K562 (cell line): ENCODE measurements around the gene EFEMP2. TPM values are rescaled to one million over a fixed set of nuclear protein-coding genes. Genes with fewer than 3 reads are reported as not detected.
A peak's percentile ranks its signal among the peaks of the same experiment; 100 is the strongest.

ENCODE experiments used
- BRCA1 ChIP-seq, 2 experiments: fragments of 450-650 bp in 1 of 2; sonication (generic) in 1 of 2; formaldehyde crosslinking in 1 of 2; IDR thresholded peaks; 2 replicates each; pipeline versions ENCODE4 v1.5.0 to v1.6.1; 2017 to 2020; ENCODE audit warnings: mild to moderate bottlenecking in 1 of 2, missing genetic modification reagents in 1 of 2
- CC2D1A ChIP-seq: fragments of 450-650 bp; IDR thresholded peaks from 2 replicates; pipeline ENCODE4 v1.6.1; 2017; ENCODE audit warnings: mild to moderate bottlenecking
- ELF2 ChIP-seq: fragments of 250-450 bp; sonication (Bioruptor Pico); IDR thresholded peaks from 2 replicates; pipeline ENCODE4 v1.5.0; 2021; ENCODE audit warnings: mild to moderate bottlenecking
- FOXK1 ChIP-seq: sonication (generic); formaldehyde crosslinking; IDR thresholded peaks from 2 replicates; pipeline ENCODE4 v1.8.0; 2022; ENCODE audit warnings: missing genetic modification reagents, mild to moderate bottlenecking, borderline replicate concordance
- MEF2D ChIP-seq: conservative IDR thresholded peaks from 2 replicates; pipeline ENCODE4 v1.6.1; 2016; ENCODE audit warnings: low read depth, missing genetic modification characterization, missing compliant biosample characterization
- MXD1 ChIP-seq: fragments of 250-450 bp; sonication (Bioruptor Pico); IDR thresholded peaks from 2 replicates; pipeline ENCODE4 v1.8.0; 2021; ENCODE audit warnings: borderline replicate concordance, mild to moderate bottlenecking, moderate library complexity; ENCODE audit not compliant: poor library complexity, severe bottlenecking
- NBN ChIP-seq: fragments of 450-650 bp; IDR thresholded peaks from 2 replicates; pipeline ENCODE4 v1.6.1; 2016; ENCODE audit warnings: low read depth, mild to moderate bottlenecking
- NFE2L1 ChIP-seq: fragments of 450-650 bp; IDR thresholded peaks from 2 replicates; pipeline ENCODE4 v1.6.1; 2016; ENCODE audit warnings: missing genetic modification characterization, low read depth, mild to moderate bottlenecking, missing compliant biosample characterization, moderate library complexity, borderline replicate concordance
- PHF8 ChIP-seq: fragments of 200-600 bp; sonication (generic); IDR thresholded peaks from 2 replicates; pipeline ENCODE4 v1.6.1; 2012; ENCODE audit warnings: mixed run types, mild to moderate bottlenecking, inconsistent platforms, low read length, moderate library complexity, borderline replicate concordance
- SMARCA4 ChIP-seq: fragments of 450-650 bp; IDR thresholded peaks from 2 replicates; pipeline ENCODE4 v1.6.1; 2016
- SP1 ChIP-seq: sonication (generic); formaldehyde crosslinking; IDR thresholded peaks from 2 replicates; pipeline ENCODE4 v1.8.1; 2022; ENCODE audit warnings: mild to moderate bottlenecking, missing genetic modification reagents
- STAG1 ChIP-seq: sonication (generic); formaldehyde crosslinking; IDR thresholded peaks from 2 replicates; pipeline ENCODE4 v1.5.0; 2020; ENCODE audit warnings: missing genetic modification reagents, borderline replicate concordance
- TBP ChIP-seq: optimal IDR thresholded peaks from 2 replicates; pipeline ENCODE3; 2011; ENCODE audit warnings: low read depth, low read length, improper control_type of control experiment
- THRAP3 ChIP-seq: fragments of 450-650 bp; IDR thresholded peaks from 2 replicates; pipeline ENCODE4 v1.6.1; 2016; ENCODE audit warnings: mild to moderate bottlenecking, inconsistent platforms, borderline replicate concordance
- TOE1 ChIP-seq, 2 experiments: fragments of 450-650 bp in 1 of 2; sonication (generic) in 1 of 2; formaldehyde crosslinking in 1 of 2; IDR thresholded peaks; 2 replicates each; pipeline versions ENCODE4 v1.7.1 to v1.8.0; 2016 to 2022; ENCODE audit warnings: borderline replicate concordance in 2 of 2, mild to moderate bottlenecking in 2 of 2, antibody characterized with exemption in 1 of 2, inconsistent platforms in 1 of 2, low read depth in 1 of 2, missing genetic modification reagents in 1 of 2, moderate library complexity in 1 of 2
- ZNF384 ChIP-seq: IDR thresholded peaks from 2 replicates; pipeline ENCODE4 v1.6.1; 2012; ENCODE audit warnings: low read depth, low read length, improper control_type of control experiment
- ZNF445 ChIP-seq: fragments of 250-450 bp; sonication (Bioruptor Pico); IDR thresholded peaks from 2 replicates; pipeline ENCODE4 v1.4.0; 2020; ENCODE audit warnings: low read depth, mild to moderate bottlenecking, moderate library complexity
- ZNF655 ChIP-seq: fragments of 250-450 bp; sonication (Bioruptor Pico); IDR thresholded peaks from 2 replicates; pipeline ENCODE4 v1.5.0; 2021
- polyA plus RNA-seq, 8 experiments: library from polyadenylated mRNA; depleted of rRNA in 4 of 8; stranded (reverse) in 5 of 8; unstranded in 3 of 8; fragments of >200 nt; fragmentation: Nextera tagmentation in 2 of 8; fragmentation: Illumina TruSeq in 1 of 8; extraction: Ambion mirVana in 2 of 8; extraction: Trizol in 1 of 8; gene quantifications; 2 replicates each; pipeline versions ENCODE4 v1.2.1 to v1.2.3, GENCODE V29; 2011 to 2014; ENCODE audit warnings: inconsistent platforms in 1 of 8, missing spikeins in 1 of 8
- total RNA-seq, 7 experiments: library from RNA; depleted of rRNA in 6 of 7; stranded (reverse); fragments of >200 nt in 6 of 7; fragmentation: Illumina TruSeq in 2 of 7; extraction: Trizol in 2 of 7; gene quantifications; 2 replicates each; pipeline versions ENCODE4 v1.2.1 to v1.2.3, GENCODE V29; 2011 to 2021; ENCODE audit warnings: low replicate concordance in 1 of 7
- TF ChIP-seq, protein P1 (sequence below), 2 experiments: fragments of 450-650 bp in 1 of 2; sonication (generic) in 1 of 2; formaldehyde crosslinking in 1 of 2; IDR thresholded peaks in 1 of 2; conservative IDR thresholded peaks in 1 of 2; 2 replicates each; pipeline versions ENCODE4 v1.6.1 to v1.8.1; 2016 to 2023; ENCODE audit warnings: mild to moderate bottlenecking in 2 of 2, moderate library complexity in 2 of 2, inconsistent platforms in 1 of 2, missing genetic modification reagents in 1 of 2
- TF ChIP-seq, protein P2 (sequence below): fragments of 450-650 bp; IDR thresholded peaks from 2 replicates; pipeline ENCODE4 v1.6.1; 2016
- TF ChIP-seq, protein P3 (sequence below): fragments of 450-650 bp; IDR thresholded peaks from 2 replicates; pipeline ENCODE4 v1.6.1; 2017; ENCODE audit warnings: mild to moderate bottlenecking, moderate library complexity

Gene EFEMP2
- total and polyA plus RNA-seq, 9 of the 15 experiments (the other 6 are each of a cell fraction or from before 2014, with no cell fraction given), result 0.07 to 2.9 (median 0.69) TPM; not detected in 1

GRCh38 chr11:65860278-65861164, 12.1 kb downstream of the EFEMP2 start, which contains the start of gene MUS81 (continued):
- TF ChIP-seq MEF2D (tag) (no peak; the same call in 1 of the 2 replicates), ZNF445 (CRISPR knock-in tag) (0 out of 2 replicates have a peak, but pooled peaks have one; percentile 63), ZNF655 (CRISPR knock-in tag) (no peak), MXD1 (CRISPR knock-in tag) (no peak), NBN (peak; percentile 85), SMARCA4 (no peak; the same call in 1 of the 2 replicates), TBP (no peak), STAG1 (CRISPR knock-in tag) (no peak), FOXK1 (CRISPR knock-in tag) (no peak; the same call in 1 of the 2 replicates), CC2D1A (peak; percentile 37; the same call in 1 of the 2 replicates), ZNF384 (no peak), BRCA1 (IDR thresholded peaks at IDR 0.05) (no peak), BRCA1 (CRISPR knock-in tag; IDR thresholded peaks at IDR 0.05) (peak; percentile 42; the same call in 1 of the 2 replicates), PHF8 (peak; percentile 82; the same call in 1 of the 2 replicates), ELF2 (CRISPR knock-in tag) (peak; percentile 77; the same call in 1 of the 2 replicates), NFE2L1 (tag) (no peak), TOE1 (IDR thresholded peaks at IDR 0.05; ENCODE audit: borderline replicate concordance) (peak; percentile 64), TOE1 (CRISPR knock-in tag; IDR thresholded peaks at IDR 0.05; ENCODE audit: borderline replicate concordance, low read depth) (no peak), SP1 (peak; percentile 95), THRAP3 (no peak)
- TF ChIP-seq, protein P1, sequence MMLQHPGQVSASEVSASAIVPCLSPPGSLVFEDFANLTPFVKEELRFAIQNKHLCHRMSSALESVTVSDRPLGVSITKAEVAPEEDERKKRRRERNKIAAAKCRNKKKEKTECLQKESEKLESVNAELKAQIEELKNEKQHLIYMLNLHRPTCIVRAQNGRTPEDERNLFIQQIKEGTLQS (IDR thresholded peaks at IDR 0.05), result no peak
- TF ChIP-seq, protein P1 (CRISPR knock-in tag; conservative IDR thresholded peaks at IDR 0.05), result 0 out of 2 replicates have a peak, but pooled peaks have one; percentile 77
- TF ChIP-seq, protein P2, sequence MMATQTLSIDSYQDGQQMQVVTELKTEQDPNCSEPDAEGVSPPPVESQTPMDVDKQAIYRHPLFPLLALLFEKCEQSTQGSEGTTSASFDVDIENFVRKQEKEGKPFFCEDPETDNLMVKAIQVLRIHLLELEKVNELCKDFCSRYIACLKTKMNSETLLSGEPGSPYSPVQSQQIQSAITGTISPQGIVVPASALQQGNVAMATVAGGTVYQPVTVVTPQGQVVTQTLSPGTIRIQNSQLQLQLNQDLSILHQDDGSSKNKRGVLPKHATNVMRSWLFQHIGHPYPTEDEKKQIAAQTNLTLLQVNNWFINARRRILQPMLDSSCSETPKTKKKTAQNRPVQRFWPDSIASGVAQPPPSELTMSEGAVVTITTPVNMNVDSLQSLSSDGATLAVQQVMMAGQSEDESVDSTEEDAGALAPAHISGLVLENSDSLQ, result peak; percentile 96
- TF ChIP-seq, protein P3, sequence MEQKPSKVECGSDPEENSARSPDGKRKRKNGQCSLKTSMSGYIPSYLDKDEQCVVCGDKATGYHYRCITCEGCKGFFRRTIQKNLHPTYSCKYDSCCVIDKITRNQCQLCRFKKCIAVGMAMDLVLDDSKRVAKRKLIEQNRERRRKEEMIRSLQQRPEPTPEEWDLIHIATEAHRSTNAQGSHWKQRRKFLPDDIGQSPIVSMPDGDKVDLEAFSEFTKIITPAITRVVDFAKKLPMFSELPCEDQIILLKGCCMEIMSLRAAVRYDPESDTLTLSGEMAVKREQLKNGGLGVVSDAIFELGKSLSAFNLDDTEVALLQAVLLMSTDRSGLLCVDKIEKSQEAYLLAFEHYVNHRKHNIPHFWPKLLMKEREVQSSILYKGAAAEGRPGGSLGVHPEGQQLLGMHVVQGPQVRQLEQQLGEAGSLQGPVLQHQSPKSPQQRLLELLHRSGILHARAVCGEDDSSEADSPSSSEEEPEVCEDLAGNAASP, result no peak
